ENCODE measurements around the gene ALS2. TPM values are rescaled to one million over a fixed set of nuclear protein-coding genes. Genes with fewer than 3 reads are reported as not detected.
"Not testable (repeated sequence)": the region's sequence is repeated elsewhere in the genome, so short reads cannot be mapped to it uniquely, and the experiment has no call there.

ALS2 gene
- total RNA-seq, 2 experiments from 2014 or later, result 15.2 to 16.5 TPM

DNA sequence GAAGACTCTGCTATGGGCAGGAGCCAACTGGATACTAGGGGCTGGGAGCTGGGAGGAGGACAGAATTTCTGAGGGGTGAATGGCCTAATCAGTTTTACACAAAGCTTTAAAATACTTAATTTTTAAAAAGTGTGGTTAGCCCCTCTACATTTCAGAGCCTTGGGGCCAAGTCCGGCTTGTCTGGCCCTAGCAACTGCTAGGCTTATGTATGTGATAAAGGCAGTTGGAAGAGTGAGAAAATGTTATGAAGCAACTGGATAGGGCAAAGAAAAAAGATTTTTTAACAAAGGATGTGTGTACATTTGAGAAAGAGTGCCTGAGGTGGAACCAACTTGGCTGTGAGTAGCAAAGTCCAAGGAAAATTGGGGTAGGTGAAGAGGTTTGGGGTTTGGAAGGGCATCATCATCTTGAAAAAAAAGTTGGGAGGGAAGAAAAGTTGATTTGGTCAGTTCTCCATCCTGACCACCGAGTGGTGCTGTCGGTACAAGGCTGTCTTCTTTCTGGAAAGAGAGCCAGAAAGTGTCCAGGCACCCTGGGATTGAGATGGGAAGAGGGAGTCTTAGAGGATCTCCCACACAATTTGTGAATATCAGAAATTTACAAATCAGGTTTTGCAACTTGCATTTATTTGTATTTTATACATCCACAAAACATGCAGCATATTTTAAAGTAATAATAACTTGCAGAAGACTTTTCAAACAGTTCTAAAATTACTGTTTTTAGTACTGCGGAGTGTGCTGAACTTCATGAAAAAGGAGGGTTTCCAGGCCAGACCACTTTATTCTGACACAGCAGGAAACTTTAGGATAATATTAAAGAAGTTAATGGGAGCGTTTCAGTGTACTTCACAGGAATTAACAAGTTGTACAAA lies 15.1 kb upstream of the ALS2 start:
- ChIA-PET POLR2A (no interaction called here), CTCF (no interaction called here)

DNA sequence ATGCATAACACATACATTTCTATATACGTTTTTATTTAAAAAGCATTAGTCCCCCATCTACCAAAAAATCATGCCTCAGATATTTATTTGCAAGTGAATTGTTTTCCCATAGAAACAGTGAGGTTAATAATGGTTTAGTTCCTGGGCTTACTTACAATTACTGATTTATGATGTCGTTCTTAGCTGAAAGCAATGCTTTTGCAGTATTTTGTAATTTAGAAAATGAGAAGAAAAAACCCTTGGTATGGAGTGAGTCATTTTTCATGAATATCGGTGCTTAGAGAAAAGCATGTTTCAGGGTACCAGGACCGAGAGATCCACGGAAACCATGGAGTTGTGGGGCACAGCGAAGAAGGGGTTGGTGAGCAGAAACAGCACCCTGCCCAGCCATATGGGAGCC lies 13.6 kb upstream of the ALS2 start:
- ChIA-PET CTCF (no interaction called here), POLR2A (no interaction called here)

GRCh38 chr2:201793631-201794030 lies 12.9 kb upstream of the ALS2 start:
- CTCF ChIA-PET, result no interaction called here

GRCh38 chr2:201790989-201791388 lies 10.3 kb upstream of the ALS2 start:
- ChIA-PET POLR2A (no interaction called here), CTCF (no interaction called here)

More at GRCh38 chr2:201793631-201794030, 12.9 kb upstream of the ALS2 start:
- POLR2A ChIA-PET, result no interaction called here

GRCh38 chr2:201790291-201790690 lies 9.6 kb upstream of the ALS2 start:
- CTCF ChIA-PET, result no interaction called here
- POLR2A ChIA-PET, result no interaction called here

GRCh38 chr2:201789395-201789794 lies 8.7 kb upstream of the ALS2 start:
- POLR2A ChIA-PET, result interaction anchor here (0.6 kb wide), 1 partner anchor 39 kb away, joined by 3 read pairs; no protein-coding TSS in a partner anchor
- CTCF ChIA-PET, result no interaction called here

DNA sequence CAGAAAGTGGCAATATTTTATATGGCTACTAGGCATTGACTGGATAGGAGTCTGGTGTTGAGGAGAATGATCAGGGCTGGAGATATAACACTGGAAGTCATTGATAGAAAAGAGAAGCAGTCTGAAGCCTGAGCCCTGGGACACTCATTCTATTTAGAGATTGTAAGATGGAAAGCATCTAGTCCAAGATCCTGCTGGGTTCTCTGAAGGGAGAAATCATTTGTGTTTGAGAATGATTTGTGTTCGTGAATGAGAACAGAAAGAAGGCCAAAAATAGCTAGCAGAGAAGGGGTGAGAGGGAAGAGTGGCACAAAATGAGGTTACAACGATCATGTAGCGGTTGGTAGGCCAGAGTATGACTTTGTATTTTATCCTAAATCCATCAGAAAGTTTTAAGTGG lies 7.6 kb upstream of the ALS2 start:
- CTCF ChIA-PET, result no interaction called here
- POLR2A ChIA-PET, result no interaction called here

- CTCF ChIA-PET, result no interaction called here
- POLR2A ChIA-PET, result no interaction called here
Measured at GRCh38 chr2:201786471-201786870, 5.7 kb upstream of the ALS2 start.

- ChIA-PET POLR2A (no interaction called here), CTCF (no interaction called here)
Measured at GRCh38 chr2:201785135-201785534, 4.4 kb upstream of the ALS2 start.

DNA sequence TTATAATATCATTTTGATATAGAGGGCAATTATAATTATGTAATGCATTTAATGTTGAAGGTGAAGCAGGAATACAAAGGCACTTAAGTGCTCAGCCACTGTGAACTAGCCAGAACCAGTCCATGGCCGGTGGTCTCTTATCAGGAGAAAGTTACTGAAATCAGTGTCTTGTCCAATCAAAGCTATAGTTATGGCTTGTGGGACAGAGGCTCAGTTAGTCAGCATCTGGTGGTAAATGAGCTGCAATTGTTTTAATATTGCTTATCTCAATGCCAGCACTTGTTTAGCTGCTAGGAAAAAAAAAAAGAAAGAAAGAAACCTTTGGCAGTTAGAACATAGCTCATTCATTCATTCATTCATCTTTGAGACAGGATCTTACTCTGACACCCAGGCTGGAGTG lies 3.8 kb upstream of the ALS2 start:
- ChIA-PET POLR2A (no interaction called here), CTCF (no interaction called here)

- ChIA-PET POLR2A (interaction anchor here (0.6 to 1.1 kb wide), 2 partner anchors 139 to 181 kb away, joined by 3 to 7 read pairs; no protein-coding TSS in a partner anchor), CTCF (no interaction called here)
Measured at GRCh38 chr2:201781557-201782051, 871 bp upstream of the ALS2 start.

DNA sequence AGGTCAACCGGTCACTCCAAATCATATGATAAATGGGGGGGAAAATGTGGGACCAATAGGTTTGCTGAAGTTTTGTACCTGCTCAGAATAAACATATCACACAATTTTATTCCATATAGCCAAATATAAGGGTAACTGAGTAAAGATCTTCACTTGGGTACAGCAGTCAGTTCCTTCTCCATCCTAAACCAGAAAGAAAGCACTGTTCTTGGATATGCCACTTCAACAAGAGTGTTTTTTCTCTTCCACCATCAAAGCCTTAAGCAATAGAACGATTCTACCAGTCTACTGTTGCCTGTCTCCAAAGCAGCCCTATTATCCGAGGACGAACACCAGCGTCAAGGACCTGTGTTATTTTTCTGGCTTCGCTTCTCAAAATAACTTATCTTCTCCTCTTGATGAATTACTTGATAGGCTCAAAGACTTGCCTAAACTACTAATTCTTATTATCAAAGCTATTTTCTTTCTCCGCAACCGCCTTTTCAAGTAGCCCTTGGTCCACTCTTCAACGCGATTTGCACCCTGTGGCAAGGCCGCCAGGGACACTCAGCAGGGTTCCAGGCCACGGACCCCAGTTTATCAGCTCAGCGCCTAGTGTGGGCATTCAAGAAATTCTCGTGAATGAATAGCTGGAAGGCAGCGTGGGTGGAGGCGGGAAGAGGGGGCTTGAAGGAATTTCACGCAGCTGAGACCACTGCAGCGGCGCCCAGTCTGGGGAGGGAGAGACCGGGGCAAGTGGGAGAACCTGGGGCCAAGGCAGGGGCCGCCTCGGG lies 646 bp downstream of the ALS2 start:
- CTCF ChIA-PET, result interaction anchor here (1.2 kb wide), 1 partner anchor 50 kb away, joined by 3 read pairs; no protein-coding TSS in a partner anchor
- POLR2A ChIA-PET, result interaction anchor here (0.6 to 1.1 kb wide), 3 partner anchors 48 to 329 kb away, joined by 3 to 4 read pairs (median 4); partner anchors contain the start of genes STRADB and TRAK2

GRCh38 chr2:201777869-201778268 lies 2.9 kb downstream of the ALS2 start:
- ChIA-PET CTCF (no interaction called here), POLR2A (no interaction called here)

DNA sequence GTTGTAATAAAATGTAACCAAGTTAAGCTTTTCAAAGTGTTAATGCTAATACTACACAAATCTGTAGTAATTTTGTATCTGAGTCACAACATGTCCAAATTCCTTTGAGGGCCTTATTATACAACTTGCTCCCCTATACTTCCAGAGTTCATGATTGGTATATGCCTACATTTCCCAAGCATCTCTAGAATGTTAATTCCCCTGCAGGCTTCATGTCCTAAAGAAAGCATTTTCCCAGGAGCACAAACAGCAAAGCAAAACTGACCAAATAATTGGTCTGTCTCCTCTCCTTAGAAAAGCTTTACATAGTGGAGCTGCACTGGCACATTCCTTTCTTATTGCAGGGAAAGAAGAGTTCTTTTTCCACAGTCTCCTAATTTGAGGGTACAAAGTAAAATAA lies 3.7 kb downstream of the ALS2 start:
- ChIA-PET POLR2A (no interaction called here), CTCF (no interaction called here)

DNA sequence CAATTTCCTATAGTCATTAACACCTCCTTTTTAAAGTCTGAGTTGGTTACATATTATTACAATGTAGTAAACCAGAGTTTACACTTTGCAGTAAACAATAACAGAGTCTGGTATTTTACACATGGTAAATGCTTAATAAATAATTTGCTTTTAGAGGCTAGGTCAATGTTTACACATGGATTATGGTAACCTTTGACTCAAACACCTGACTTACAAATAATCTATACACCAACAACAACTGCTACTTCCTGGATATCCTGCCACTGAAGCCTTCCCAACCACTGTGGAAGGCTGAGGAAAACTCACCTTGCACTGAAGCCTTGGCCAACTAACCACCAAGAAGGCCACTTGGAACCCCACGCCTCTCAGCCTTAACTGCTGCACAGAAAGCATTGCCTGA lies 5.4 kb downstream of the ALS2 start:
- CTCF ChIA-PET, result no interaction called here
- POLR2A ChIA-PET, result no interaction called here

- ChIA-PET CTCF (no interaction called here), POLR2A (no interaction called here)
Measured at GRCh38 chr2:201774546-201774945, 6.2 kb downstream of the ALS2 start.

DNA sequence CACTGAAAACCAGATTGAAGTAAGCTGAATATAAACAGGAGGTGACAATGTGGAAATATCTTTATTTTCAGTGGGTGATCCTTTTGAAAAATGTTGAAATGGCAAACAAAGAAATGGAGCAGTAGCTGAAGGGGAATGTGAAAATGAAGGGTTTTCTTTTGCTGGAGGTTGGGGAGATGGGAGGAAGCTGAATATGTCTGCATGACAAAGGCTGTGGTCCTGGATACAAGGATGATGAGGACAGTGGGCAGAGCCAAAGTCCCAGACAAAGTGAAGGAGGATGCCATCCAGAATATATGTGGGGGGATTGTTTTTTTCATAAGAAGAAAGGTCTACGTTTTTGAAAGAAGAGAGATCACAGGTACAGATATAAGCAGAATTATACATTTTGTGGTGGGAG lies 6.7 kb downstream of the ALS2 start:
- CTCF ChIA-PET, result no interaction called here
- POLR2A ChIA-PET, result no interaction called here

DNA sequence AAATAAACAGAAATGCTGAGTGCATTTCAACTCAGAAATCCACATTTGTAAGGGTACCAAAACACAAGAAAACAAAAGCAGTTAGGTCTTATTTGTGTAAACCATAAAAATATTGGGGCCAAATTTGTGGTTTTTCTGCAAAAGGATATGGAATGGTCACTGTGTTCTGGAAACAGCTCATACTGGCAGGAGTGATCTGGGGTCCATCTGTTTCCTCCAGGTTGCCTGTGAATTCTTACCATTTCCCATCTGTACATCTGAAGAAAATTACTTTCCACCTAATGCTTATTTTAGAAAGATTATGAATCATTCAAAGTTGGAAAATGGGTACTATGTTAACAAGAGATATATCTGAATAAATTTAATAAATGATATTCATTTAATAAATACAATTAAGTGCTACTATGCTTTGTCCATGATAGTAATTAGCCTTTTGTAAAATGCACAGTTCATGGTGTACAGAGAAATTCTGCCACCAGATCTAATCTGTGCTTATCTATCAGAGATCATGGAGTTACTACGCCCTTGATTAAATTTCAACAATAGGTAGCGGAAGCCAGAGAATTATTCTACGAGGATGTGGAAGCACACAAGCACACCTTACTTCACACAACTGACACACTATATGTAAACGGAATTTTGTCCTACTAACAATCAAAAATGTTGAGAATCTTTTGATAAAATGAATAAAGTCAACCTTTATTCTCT lies 10.9 kb downstream of the ALS2 start:
- CTCF ChIA-PET, result no interaction called here
- POLR2A ChIA-PET, result no interaction called here

DNA sequence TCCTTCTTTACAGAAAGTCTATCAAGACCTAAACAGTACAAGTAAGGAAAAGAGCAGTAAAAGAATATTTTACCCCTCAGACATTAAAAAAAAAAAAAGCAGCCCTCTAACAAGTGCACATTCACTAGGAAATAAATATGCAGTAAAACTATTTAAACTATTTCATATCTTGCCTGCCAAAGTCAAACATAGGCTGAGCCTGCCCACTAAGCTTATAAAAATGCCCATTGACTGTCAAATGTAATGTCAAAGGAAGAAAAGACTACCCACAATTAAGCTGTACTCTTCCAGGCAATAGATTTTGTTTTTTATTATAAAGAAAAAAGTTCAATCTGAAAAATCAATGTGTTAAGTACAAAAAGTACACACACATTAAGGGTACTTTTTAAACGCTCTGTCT lies 11.8 kb downstream of the ALS2 start:
- POLR2A ChIA-PET, result no interaction called here
- CTCF ChIA-PET, result no interaction called here

DNA sequence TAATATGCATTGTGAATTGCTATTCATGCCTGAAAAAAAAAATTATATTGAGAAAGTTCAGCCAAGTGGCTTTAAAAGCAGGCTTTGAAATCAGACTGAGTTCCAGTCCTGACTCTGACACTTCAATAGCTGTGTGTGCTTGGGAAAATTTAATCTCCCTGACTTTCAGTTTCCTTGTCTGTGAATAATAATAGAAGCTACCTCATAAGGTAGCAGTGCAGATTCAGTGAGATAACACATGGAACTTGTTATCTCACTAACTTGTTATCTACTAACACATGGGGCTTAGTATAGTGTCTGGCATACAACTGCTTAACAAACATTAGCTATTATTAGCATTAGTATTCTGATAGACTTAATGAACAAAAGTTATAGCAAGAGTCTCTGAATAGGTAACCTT lies 14.9 kb downstream of the ALS2 start:
- CTCF ChIA-PET, result no interaction called here

GRCh38 chr2:201764469-201764868 lies 16.3 kb downstream of the ALS2 start:
- CTCF ChIA-PET, POLR2A ChIA-PET: not testable (repeated sequence)

More for the DNA sequence above, 14.9 kb downstream of the ALS2 start:
- POLR2A ChIA-PET, result no interaction called here
